NCI-H1105 (cell line): ENCODE results near the gene SMDT1.
"Not testable (repeated sequence)": the region's sequence is repeated elsewhere in the genome, so short reads cannot be mapped to it uniquely, and the experiment has no call there.

Source experiments
- DNase-seq: peaks from one replicate; lab custom pipeline; 2025; lab: John Stamatoyannopoulos, UW

Gene SMDT1

DNA sequence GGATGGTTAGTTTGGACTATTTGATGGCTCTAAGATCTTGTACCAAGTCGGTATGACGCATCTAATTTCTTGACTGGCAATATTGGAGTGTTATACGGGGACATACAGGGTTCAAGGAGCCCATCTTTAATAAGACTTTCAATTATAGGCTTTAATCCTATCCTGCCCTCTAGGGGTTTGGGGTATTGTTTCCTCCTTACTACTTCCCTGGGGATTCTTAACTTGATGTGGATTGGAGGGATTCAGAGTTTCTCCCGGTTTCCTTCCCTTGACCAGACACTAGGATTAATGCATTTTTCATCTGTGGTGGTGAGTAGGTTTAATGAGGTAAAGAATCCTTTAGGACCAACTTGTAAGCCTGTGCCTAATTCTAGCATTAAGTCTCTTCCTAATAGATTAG is 32.3 kb downstream of the SMDT1 start:
- no peak for DNase-seq

- DNase-seq = not testable (repeated sequence)
Observed at GRCh38 chr22:42112793-42113192, 33.3 kb downstream of the SMDT1 start.

- DNase-seq = no peak
Observed at GRCh38 chr22:42114721-42115120, 35.2 kb downstream of the SMDT1 start.

DNA sequence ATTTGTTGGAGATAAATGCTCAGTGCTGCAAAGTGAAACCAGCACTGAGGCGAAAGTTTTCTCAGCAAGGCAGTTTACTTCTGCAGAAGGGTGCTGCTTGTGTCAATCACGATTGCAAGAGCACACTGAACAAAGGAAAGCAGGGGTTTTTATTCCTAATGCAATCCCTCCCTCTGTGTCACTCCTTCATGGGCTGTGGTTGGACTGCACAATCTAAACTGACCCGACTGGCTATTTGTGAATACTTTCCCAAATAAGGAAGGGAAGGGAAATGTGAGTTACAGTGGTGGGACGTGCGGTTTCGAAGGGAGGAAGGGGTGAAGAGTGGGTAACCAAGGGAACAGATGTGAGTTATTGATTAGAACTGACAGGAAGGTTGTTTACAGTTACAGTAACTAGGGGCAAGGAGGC is 35.9 kb downstream of the SMDT1 start:
- not testable (repeated sequence) for DNase-seq

- no peak for DNase-seq
Observed at GRCh38 chr22:42116848-42117424, 37.4 kb downstream of the SMDT1 start.

DNA sequence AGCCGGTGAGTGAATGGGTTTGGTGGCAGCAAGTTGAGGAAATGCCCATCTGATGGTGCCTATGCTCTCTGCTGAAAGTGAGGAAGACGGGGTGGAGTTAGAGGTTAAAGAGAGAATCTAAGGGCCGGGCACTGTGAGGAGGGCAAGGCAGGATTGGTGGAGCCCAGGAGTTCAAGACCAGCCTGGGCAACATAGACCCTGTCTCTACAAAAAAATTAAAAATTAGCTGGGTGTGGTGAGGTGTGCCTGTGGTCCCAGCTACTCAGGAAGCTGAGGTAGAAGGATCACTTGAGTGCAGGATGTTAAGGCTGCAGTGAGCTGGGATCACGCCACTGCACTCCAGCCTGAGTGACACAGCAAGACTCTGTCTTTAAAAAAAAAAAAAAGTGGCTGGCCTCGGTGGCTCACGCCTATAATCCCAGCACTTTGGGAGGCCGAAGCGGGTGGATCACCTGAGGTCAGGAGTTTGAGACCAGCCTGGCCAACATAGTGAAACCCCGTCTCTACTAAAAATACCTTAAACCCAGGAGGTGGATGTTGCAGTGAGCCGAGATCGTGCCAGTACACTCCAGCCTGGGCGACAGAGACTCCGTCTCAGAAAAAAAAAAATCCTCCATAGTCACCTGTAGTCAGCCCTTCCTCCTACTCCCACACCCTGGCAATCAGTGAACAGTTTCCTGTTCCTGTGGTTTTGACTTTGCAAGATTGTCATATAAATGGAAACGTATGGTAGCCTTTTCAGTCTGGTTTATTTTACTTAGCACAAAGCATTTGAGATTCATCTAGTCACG is 40.9 kb downstream of the SMDT1 start:
- DNase-seq = not testable (repeated sequence)

- DNase-seq = not testable (repeated sequence)
Observed at GRCh38 chr22:42123529-42123928, 44.0 kb downstream of the SMDT1 start.

- no peak for DNase-seq
Observed at GRCh38 chr22:42127606-42128005, 48.1 kb downstream of the SMDT1 start.

GRCh38 chr22:42128007-42128406 is 48.5 kb downstream of the SMDT1 start:
- not testable (repeated sequence) for DNase-seq

GRCh38 chr22:42128776-42129694 is 49.5 kb downstream of the SMDT1 start:
- DNase-seq = peak; percentile 69

DNA sequence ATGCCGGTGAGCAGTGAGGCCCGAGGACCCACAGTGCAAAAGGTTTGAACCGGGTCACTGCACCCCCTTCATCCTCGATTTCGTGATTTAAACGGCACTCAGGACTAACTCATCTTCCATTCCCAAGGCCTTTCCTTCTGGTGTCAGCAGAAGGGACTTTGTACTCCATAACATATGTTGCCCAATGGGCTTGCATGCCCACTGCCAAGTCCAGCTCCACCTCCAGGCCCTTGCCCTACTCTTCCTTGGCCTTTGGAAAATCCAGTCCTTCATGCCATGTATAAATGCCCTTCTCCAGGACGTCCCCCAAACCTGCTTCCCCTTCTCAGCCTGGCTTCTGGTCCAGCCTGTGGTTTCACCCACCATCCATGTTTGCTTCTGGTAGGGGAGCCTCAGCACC is 50.7 kb downstream of the SMDT1 start:
- not testable (repeated sequence) for DNase-seq

GRCh38 chr22:42130639-42131431 is 51.3 kb downstream of the SMDT1 start, which contains the start of gene CYP2D6:
Gene CYP2D6 (minus strand): TSS chr22:42130810. CDS start chr22:42130791, 19 bp downstream.
- not testable (repeated sequence) for DNase-seq

DNA sequence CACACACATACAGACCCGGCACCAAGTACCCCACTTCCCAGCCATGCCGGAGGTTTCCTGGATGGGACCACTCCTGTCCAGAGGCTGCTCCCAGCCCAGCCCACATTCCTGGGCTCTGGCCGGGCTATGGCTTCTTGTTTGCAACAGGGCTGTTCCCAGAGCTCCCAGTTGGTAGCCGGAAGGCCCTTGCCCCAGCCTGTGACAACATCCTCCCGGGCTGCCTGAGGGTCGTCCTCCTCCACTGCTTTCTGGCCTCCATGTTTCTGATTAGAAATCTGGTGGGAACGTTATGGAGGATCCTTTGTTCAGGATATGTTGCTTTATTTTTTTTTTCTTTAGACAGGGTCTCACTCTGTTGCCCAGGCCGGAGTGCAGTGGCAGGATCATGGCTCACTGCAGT is 52.1 kb downstream of the SMDT1 start:
- DNase-seq = no peak

DNA sequence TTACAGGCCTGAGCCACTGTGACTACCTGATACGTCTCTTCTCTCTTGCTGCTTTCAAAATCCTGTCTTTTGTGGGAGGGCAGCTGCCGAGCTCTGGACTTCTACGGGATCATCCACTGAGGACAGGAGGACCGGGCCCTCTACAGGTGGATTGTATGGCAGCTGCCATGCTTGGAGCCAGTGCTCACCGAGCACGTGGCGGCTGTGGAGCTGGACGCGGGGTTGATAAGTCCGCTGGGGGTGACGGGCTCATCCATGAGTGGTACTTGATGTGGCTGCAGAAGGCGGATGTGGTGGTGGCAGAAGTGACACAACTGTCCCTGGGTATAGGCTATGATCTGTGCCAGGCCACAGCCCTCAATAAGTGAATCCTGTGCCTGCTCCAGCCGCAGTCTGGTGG is 53.0 kb downstream of the SMDT1 start:
- no peak for DNase-seq
